HepG2 (cell line): ENCODE results near the gene IL32. TPM values are rescaled to one million over a fixed set of nuclear protein-coding genes. Genes with fewer than 3 reads are reported as not detected.
"Not testable (repeated sequence)": the region's sequence is repeated elsewhere in the genome, so short reads cannot be mapped to it uniquely, and the experiment has no call there.

Experiments
- ATAC-seq: fragments of 200-7000 bp; cut with Tn5 transposase; 3 replicates; pipeline ENCODE4 v1.9.1; 2020; ENCODE audit warnings: mild to moderate bottlenecking, moderate library complexity
- BruUV-seq: library from RNA; stranded (reverse); fragments of 400-500 nt; replicated peaks from 2 replicates; lab custom pipeline; 2021; lab: Mats Ljungman, UMichigan
- CTCF ChIA-PET: fragments of 300-600 bp; formaldehyde crosslinking; extraction: SDS; loops from one replicate; lab custom pipeline; 2021; ENCODE audit warnings: low total read pairs, inconsistent platforms, low intra/inter-chr PET ratio; lab: Yijun Ruan, JAX
- POLR2A ChIA-PET: fragments of 350-600 bp; sonication (Branson Sonifier 250); formaldehyde crosslinking; loops from one replicate; lab custom pipeline; 2020; ENCODE audit warnings: antibody characterized with exemption, inconsistent platforms; lab: Yijun Ruan, JAX
- DNase-seq: peaks from one replicate; pipeline ENCODE4 v3.0.0-alpha.2; 2015; ENCODE audit warnings: low spot score
- FAIRE-seq: peaks from 3 replicates; lab custom pipeline; 2011; peaks lifted over from hg19 to GRCh38; lab: Jason Lieb, UNC
- H2AFZ ChIP-seq: one replicate; pipeline ENCODE4 v1.6.1; 2011; ENCODE audit warnings: low read length, inconsistent platforms
- H3K27ac ChIP-seq: fragments of 300-600 bp; 3 replicates; pipeline ENCODE4 v1.8.0; 2011; ENCODE audit warnings: mixed run types, mild to moderate bottlenecking, mixed read lengths, low read length, inconsistent platforms; ENCODE audit not compliant: insufficient read depth; ENCODE audit errors: extremely low read length
- H3K27me3 ChIP-seq, 2 experiments: fragments of 200-600 bp in 1 of 2; 2 replicates in 1 of 2; 3 replicates in 1 of 2; pipeline versions ENCODE4 v1.6.0 to v1.8.0; 2011; ENCODE audit warnings: low read length in 2 of 2, mild to moderate bottlenecking in 2 of 2, moderate library complexity in 2 of 2, inconsistent platforms in 1 of 2; ENCODE audit not compliant: insufficient read depth in 2 of 2, control insufficient read depth in 1 of 2
- H3K36me3 ChIP-seq, 2 experiments: fragments of 200-600 bp in 1 of 2; replicated peaks in 1 of 2; 2 replicates in 1 of 2; 3 replicates in 1 of 2; pipeline versions ENCODE4 v1.5.1 to v1.8.0; 2011; ENCODE audit warnings: low read length in 2 of 2, inconsistent platforms in 1 of 2; ENCODE audit not compliant: insufficient read depth in 2 of 2, control insufficient read depth in 1 of 2
- H3K4me1 ChIP-seq: 2 replicates; pipeline ENCODE4 v1.5.1; 2012; ENCODE audit warnings: low read length, inconsistent platforms; ENCODE audit not compliant: insufficient read depth
- H3K4me2 ChIP-seq: 2 replicates; pipeline ENCODE4 v1.6.0; 2011; ENCODE audit warnings: low read depth, low read length, inconsistent platforms
- H3K4me3 ChIP-seq, 3 experiments: fragments of 200-600 bp in 1 of 3; sonication (generic), shearing (Covaris generic) in 1 of 3; replicated peaks in 1 of 3; 2 replicates each; pipeline ENCODE4 v1.5.1; 2011 to 2016; ENCODE audit warnings: low read length in 3 of 3, inconsistent platforms in 2 of 3, low read depth in 2 of 3, mild to moderate bottlenecking in 2 of 3, control low read depth in 1 of 3, mixed read lengths in 1 of 3; ENCODE audit not compliant: insufficient read depth in 1 of 3
- H3K79me2 ChIP-seq: one replicate; pipeline ENCODE4 v1.6.1; 2011; ENCODE audit warnings: low read length, inconsistent platforms; ENCODE audit not compliant: insufficient read depth
- H3K9ac ChIP-seq: 2 replicates; pipeline ENCODE4 v1.6.0; 2011; ENCODE audit warnings: mild to moderate bottlenecking, low read depth, low read length, inconsistent platforms; ENCODE audit not compliant: insufficient read depth
- H3K9me3 ChIP-seq: 2 replicates; pipeline ENCODE4 v1.5.1; 2012; ENCODE audit warnings: mild to moderate bottlenecking, low read length
- H4K20me1 ChIP-seq: 2 replicates; pipeline ENCODE4 v1.6.0; 2011; ENCODE audit warnings: inconsistent platforms, mild to moderate bottlenecking, low read length, moderate library complexity; ENCODE audit not compliant: insufficient read depth
- DMAP1 ChIP-seq: IDR thresholded peaks from 2 replicates; pipeline ENCODE4 v1.6.1; 2016
- MIXL1 ChIP-seq: IDR thresholded peaks from 2 replicates; pipeline ENCODE4 v1.6.1; 2016
- PHF20 ChIP-seq: sonication (generic); formaldehyde crosslinking; IDR thresholded peaks from 2 replicates; pipeline ENCODE4 v1.5.0; 2020; ENCODE audit warnings: mild to moderate bottlenecking, missing genetic modification reagents
- PRMT3 ChIP-seq: sonication (generic); formaldehyde crosslinking; IDR thresholded peaks from 2 replicates; pipeline ENCODE4 v1.8.1; 2022; ENCODE audit warnings: low read depth, mild to moderate bottlenecking, moderate library complexity, missing genetic modification reagents, borderline replicate concordance
- TAF1 ChIP-seq: sonication (generic); formaldehyde crosslinking; IDR thresholded peaks from 2 replicates; pipeline ENCODE4 v1.4.0; 2020; ENCODE audit warnings: missing genetic modification reagents
- YEATS4 ChIP-seq: sonication (generic); formaldehyde crosslinking; IDR thresholded peaks from 2 replicates; pipeline ENCODE4 v1.4.0; 2020; ENCODE audit warnings: missing genetic modification reagents, borderline replicate concordance
- ZMYM3 ChIP-seq: sonication (generic); formaldehyde crosslinking; IDR thresholded peaks from 2 replicates; pipeline ENCODE4 v1.5.1; 2020; ENCODE audit warnings: mild to moderate bottlenecking, missing genetic modification reagents
- ZNF20 ChIP-seq: sonication (generic); formaldehyde crosslinking; IDR thresholded peaks from 2 replicates; pipeline ENCODE4 v1.4.0; 2020; ENCODE audit warnings: mild to moderate bottlenecking, moderate library complexity, missing genetic modification reagents
- ZNF777 ChIP-seq: sonication (generic); formaldehyde crosslinking; IDR thresholded peaks from 2 replicates; pipeline ENCODE4 v1.4.0; 2020; ENCODE audit warnings: missing genetic modification reagents
- ZSCAN29 ChIP-seq: sonication (generic); formaldehyde crosslinking; conservative IDR thresholded peaks from 2 replicates; pipeline ENCODE4 v1.4.0; 2020; ENCODE audit warnings: mild to moderate bottlenecking, missing genetic modification reagents
- WGBS: methylation state at CpG from one replicate; pipeline ENCODE4 v1.1.6; 2017; ENCODE audit warnings: low lambda C conversion rate; 5-methylcytosine and 5-hydroxymethylcytosine counted together
- in situ Hi-C: cut with HindIII; loops from 2 replicates; pipeline ENCODE4 v1.10.0; 2017; ENCODE audit warnings: low pct_unique_long_range_greater_than_20kb; ENCODE audit not compliant: extremely low pct_ligation_motif_present
- intact Hi-C: fragments of 100-400 bp; cut with micrococcal nuclease; formaldehyde crosslinking; loops from one replicate; pipeline ENCODE4 v1.10.0; 2022; ENCODE audit not compliant: unreplicated experiment
- polyA plus RNA-seq, 8 experiments: library from polyadenylated mRNA; depleted of rRNA in 3 of 8; stranded (reverse) in 7 of 8; unstranded in 1 of 8; fragments of >200 nt; fragmentation: Illumina TruSeq in 4 of 8; extraction: Trizol in 4 of 8; gene quantifications; 2 replicates each; pipeline versions ENCODE4 v1.2.1 to v1.2.3, GENCODE V29; 2011 to 2016; ENCODE audit warnings: low read depth in 4 of 8, missing spikeins in 1 of 8, mixed read lengths in 1 of 8; ENCODE audit not compliant: insufficient read depth in 1 of 8
- total RNA-seq, 5 experiments: library from RNA; depleted of rRNA; stranded (reverse); fragments of >200 nt; fragmentation: Illumina TruSeq; extraction: Trizol; gene quantifications; 2 replicates each; pipeline ENCODE4 v1.2.3, GENCODE V29; 2016; ENCODE audit warnings: low read depth in 1 of 5
- TF ChIP-seq, protein P1 (sequence below): sonication (generic); formaldehyde crosslinking; IDR thresholded peaks from 2 replicates; pipeline ENCODE4 v1.4.0; 2020; ENCODE audit warnings: missing genetic modification reagents
- TF ChIP-seq, protein P2 (sequence below): sonication (generic); formaldehyde crosslinking; IDR thresholded peaks from 2 replicates; pipeline ENCODE4 v1.4.0; 2020; ENCODE audit warnings: missing genetic modification reagents
- TF ChIP-seq, protein P3 (sequence below): sonication (generic); formaldehyde crosslinking; IDR thresholded peaks from 2 replicates; pipeline ENCODE4 v1.4.0; 2020; ENCODE audit warnings: low read depth, mild to moderate bottlenecking, missing genetic modification reagents

Gene IL32
- total and polyA plus RNA-seq, 2 of the 13 experiments (the other 11 are each of a cell fraction or from before 2014, with no cell fraction given), result 115 to 165 TPM

DNA sequence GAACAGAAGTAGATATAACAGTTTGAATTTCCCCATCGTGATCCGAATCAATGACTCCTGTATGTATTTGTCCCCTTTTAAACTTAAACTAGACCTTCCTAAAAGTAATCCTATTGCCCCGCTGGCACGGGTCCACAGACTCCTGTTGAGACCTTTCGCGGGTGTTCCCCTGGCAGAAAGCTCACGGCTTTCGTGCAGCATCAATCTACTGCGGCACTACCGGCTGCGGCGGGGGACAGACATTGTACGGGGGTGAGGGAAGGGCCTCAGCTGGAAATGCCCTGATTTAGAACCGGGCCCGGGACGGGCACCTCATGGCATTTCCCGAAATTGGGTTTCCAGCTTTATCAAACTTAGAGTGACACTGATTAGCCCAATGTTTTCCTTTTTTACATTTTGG is 14.6 kb downstream of the IL32 start:
- no TSS peak for BruUV-seq
- intact Hi-C loops, result no loop called here
- ChIA-PET CTCF (no interaction called here), POLR2A (interaction anchor here (0.7 to 1.5 kb wide), 3 partner anchors 15 to 55 kb away, joined by 3 to 8 read pairs (median 4); partner anchors contain the start of genes IL32 and ZNF213)
- no peak overlapping the region for H3K9ac ChIP-seq
- no peak overlapping the region for H2AFZ ChIP-seq
- H3K4me3 ChIP-seq, result no peak overlapping the region
- FAIRE-seq (no peak), ATAC-seq (no peak)
- in situ Hi-C loops, result no loop called here
- no peaks in the 10 kb centered on the region for H3K9me3 ChIP-seq
- no peaks in the 10 kb centered on the region for H3K79me2 ChIP-seq
- H4K20me1 ChIP-seq, result no peaks in the 10 kb centered on the region
- 34% methylated on average over 16 of the region's 17 CpGs for WGBS
- TF ChIP-seq, protein P1, sequence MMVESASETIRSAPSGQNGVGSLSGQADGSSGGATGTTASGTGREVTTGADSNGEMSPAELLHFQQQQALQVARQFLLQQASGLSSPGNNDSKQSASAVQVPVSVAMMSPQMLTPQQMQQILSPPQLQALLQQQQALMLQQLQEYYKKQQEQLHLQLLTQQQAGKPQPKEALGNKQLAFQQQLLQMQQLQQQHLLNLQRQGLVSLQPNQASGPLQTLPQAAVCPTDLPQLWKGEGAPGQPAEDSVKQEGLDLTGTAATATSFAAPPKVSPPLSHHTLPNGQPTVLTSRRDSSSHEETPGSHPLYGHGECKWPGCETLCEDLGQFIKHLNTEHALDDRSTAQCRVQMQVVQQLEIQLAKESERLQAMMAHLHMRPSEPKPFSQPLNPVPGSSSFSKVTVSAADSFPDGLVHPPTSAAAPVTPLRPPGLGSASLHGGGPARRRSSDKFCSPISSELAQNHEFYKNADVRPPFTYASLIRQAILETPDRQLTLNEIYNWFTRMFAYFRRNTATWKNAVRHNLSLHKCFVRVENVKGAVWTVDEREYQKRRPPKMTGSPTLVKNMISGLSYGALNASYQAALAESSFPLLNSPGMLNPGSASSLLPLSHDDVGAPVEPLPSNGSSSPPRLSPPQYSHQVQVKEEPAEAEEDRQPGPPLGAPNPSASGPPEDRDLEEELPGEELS (CRISPR knock-in tag), result no peak
- TF ChIP-seq YEATS4 (CRISPR knock-in tag) (no peak), ZNF20 (no peak), DMAP1 (CRISPR knock-in tag) (no peak), TAF1 (CRISPR knock-in tag) (no peak), ZNF777 (CRISPR knock-in tag) (no peak), PRMT3 (no peak), ZSCAN29 (no peak), MIXL1 (CRISPR knock-in tag) (no peak), PHF20 (CRISPR knock-in tag) (no peak), ZMYM3 (no peak)
- TF ChIP-seq, protein P2, sequence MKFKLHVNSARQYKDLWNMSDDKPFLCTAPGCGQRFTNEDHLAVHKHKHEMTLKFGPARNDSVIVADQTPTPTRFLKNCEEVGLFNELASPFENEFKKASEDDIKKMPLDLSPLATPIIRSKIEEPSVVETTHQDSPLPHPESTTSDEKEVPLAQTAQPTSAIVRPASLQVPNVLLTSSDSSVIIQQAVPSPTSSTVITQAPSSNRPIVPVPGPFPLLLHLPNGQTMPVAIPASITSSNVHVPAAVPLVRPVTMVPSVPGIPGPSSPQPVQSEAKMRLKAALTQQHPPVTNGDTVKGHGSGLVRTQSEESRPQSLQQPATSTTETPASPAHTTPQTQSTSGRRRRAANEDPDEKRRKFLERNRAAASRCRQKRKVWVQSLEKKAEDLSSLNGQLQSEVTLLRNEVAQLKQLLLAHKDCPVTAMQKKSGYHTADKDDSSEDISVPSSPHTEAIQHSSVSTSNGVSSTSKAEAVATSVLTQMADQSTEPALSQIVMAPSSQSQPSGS, result no peak
- TF ChIP-seq, protein P3, sequence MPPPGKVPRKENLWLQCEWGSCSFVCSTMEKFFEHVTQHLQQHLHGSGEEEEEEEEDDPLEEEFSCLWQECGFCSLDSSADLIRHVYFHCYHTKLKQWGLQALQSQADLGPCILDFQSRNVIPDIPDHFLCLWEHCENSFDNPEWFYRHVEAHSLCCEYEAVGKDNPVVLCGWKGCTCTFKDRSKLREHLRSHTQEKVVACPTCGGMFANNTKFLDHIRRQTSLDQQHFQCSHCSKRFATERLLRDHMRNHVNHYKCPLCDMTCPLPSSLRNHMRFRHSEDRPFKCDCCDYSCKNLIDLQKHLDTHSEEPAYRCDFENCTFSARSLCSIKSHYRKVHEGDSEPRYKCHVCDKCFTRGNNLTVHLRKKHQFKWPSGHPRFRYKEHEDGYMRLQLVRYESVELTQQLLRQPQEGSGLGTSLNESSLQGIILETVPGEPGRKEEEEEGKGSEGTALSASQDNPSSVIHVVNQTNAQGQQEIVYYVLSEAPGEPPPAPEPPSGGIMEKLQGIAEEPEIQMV (CRISPR knock-in tag), result no peak
- TF ChIP-seq, all 625 proteins: peak for 0
- Histone ChIP-seq H3K4me1 (peaks cover 22% of the 10 kb centered on the region), H3K36me3 (no peaks in the 10 kb centered on the region), H3K4me2 (no peak overlapping the region), H3K27ac (no peak overlapping the region), H3K27me3 (peaks cover 2 to 5% of the 10 kb centered on the region in 2 experiments; a peak in 2 of 5 replicates)
- no peak for DNase-seq

DNA sequence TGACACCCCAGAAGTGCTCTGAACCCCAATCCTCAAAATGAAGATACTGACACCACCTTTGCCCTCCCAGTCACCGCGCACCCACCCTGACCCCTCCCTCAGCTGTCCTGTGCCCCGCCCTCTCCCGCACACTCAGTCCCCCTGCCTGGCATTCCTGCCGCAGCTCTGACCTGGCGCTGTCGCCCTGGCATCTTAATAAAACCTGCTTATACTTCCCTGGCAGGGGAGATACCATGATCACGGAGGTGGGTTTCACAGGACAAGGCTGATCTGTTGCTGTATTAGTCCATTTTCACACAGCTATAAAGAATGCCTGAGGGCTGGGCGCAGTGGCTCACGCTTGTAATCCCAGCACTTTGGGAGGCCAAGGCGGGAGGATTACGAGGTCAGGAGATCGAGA is 16.5 kb downstream of the IL32 start:
- H3K36me3 ChIP-seq, ATAC-seq, H3K79me2 ChIP-seq, H3K4me2 ChIP-seq, H3K4me3 ChIP-seq, H3K27ac ChIP-seq, H2AFZ ChIP-seq, BruUV-seq, FAIRE-seq, DNase-seq, in situ Hi-C loops, H4K20me1 ChIP-seq, H3K9me3 ChIP-seq, H3K27me3 ChIP-seq, H3K9ac ChIP-seq, intact Hi-C loops, CTCF ChIA-PET: not testable (repeated sequence)
- 85% methylated on average over 10 of the region's 13 CpGs for WGBS
- H3K4me1 ChIP-seq, result peaks cover 32% of the 10 kb centered on the region
- POLR2A ChIA-PET, result interaction anchor here (1.2 kb wide), 1 partner anchor 16 kb away, joined by 4 read pairs; no protein-coding TSS in a partner anchor
